Smooth muscle cell of the brain vasculature (primary cell): ENCODE measurements around the gene TGFBR1.
"Not testable (repeated sequence)": the region's sequence is repeated elsewhere in the genome, so short reads cannot be mapped to it uniquely, and the experiment has no call there.

Experiments used
- DNase-seq: peaks from one replicate; pipeline ENCODE4 v3.0.0-alpha.2; 2012; ENCODE audit warnings: low read depth, low spot score

TGFBR1 gene

GRCh38 chr9:99189887-99190596 lies 85.1 kb downstream of the TGFBR1 start:
- DNase-seq = no peak

GRCh38 chr9:99190597-99191283 lies 85.8 kb downstream of the TGFBR1 start:
- no peak for DNase-seq

- DNase-seq = no peak
These were observed 88.0 kb downstream of the TGFBR1 start for GRCh38 chr9:99192786-99193465.

GRCh38 chr9:99193466-99193821 lies 88.5 kb downstream of the TGFBR1 start:
- DNase-seq = no peak

- not testable (repeated sequence) for DNase-seq
These were observed 91.6 kb downstream of the TGFBR1 start for GRCh38 chr9:99196484-99196883.

- no peak for DNase-seq
These were observed 92.3 kb downstream of the TGFBR1 start for GRCh38 chr9:99197124-99197630.

GRCh38 chr9:99197987-99198386 lies 93.1 kb downstream of the TGFBR1 start:
- no peak for DNase-seq

GRCh38 chr9:99199938-99200539 lies 95.1 kb downstream of the TGFBR1 start:
- DNase-seq = no peak

GRCh38 chr9:99201603-99202002 lies 96.7 kb downstream of the TGFBR1 start:
- no peak for DNase-seq
